Hepatocyte (in vitro differentiated cells): ENCODE measurements around the gene FBLN1. TPM values are rescaled to one million over a fixed set of nuclear protein-coding genes. Genes with fewer than 3 reads are reported as not detected.

Source experiments
- DNase-seq: peaks from one replicate; pipeline ENCODE4 v3.0.0-alpha.2; 2016; ENCODE audit warnings: low spot score
- H2AFZ ChIP-seq: fragments of 200-600 bp; sonication (generic); 2 replicates; pipeline ENCODE4 v1.6.0; 2016; ENCODE audit warnings: antibody characterized with exemption, mild to moderate bottlenecking
- H3K27ac ChIP-seq: fragments of 200-600 bp; sonication (generic); 2 replicates; pipeline ENCODE4 v1.5.1; 2016; ENCODE audit warnings: mild to moderate bottlenecking
- H3K27me3 ChIP-seq: fragments of 200-600 bp; sonication (generic); 2 replicates; pipeline ENCODE4 v1.6.1; 2016
- H3K36me3 ChIP-seq: fragments of 200-600 bp; sonication (generic); replicated peaks from 2 replicates; pipeline ENCODE4 v1.5.1; 2016; ENCODE audit warnings: low read depth; ENCODE audit not compliant: insufficient read depth
- H3K4me1 ChIP-seq: fragments of 200-600 bp; sonication (generic); 2 replicates; pipeline ENCODE4 v1.5.1; 2016; ENCODE audit warnings: mild to moderate bottlenecking, moderate library complexity; ENCODE audit not compliant: insufficient read depth
- H3K4me2 ChIP-seq: fragments of 200-600 bp; sonication (generic); 2 replicates; pipeline ENCODE4 v1.6.0; 2016
- H3K4me3 ChIP-seq: fragments of 200-600 bp; sonication (generic); 2 replicates; pipeline ENCODE4 v1.5.1; 2016; ENCODE audit warnings: mild to moderate bottlenecking
- H3K79me2 ChIP-seq: fragments of 200-600 bp; sonication (generic); 2 replicates; pipeline ENCODE4 v1.6.0; 2017; ENCODE audit warnings: mild to moderate bottlenecking
- H3K9me2 ChIP-seq: fragments of 200-600 bp; sonication (generic); replicated peaks from 2 replicates; pipeline ENCODE4 v1.6.0; 2017; ENCODE audit warnings: mild to moderate bottlenecking; ENCODE audit not compliant: insufficient read depth
- H3K9me3 ChIP-seq: fragments of 200-600 bp; sonication (generic); 2 replicates; pipeline ENCODE4 v1.5.1; 2016; ENCODE audit warnings: low read depth, mild to moderate bottlenecking
- H4K20me1 ChIP-seq: fragments of 200-600 bp; sonication (generic); 2 replicates; pipeline ENCODE4 v1.6.0; 2016; ENCODE audit warnings: mild to moderate bottlenecking; ENCODE audit not compliant: insufficient read depth, poor library complexity, severe bottlenecking
- EZH2 ChIP-seq: fragments of 200-600 bp; sonication (generic); IDR thresholded peaks from 2 replicates; pipeline ENCODE4 v1.6.1; 2016; ENCODE audit warnings: antibody characterized with exemption, mild to moderate bottlenecking, borderline replicate concordance
- EZH2phosphoT487 ChIP-seq: fragments of 200-600 bp; sonication (generic); IDR thresholded peaks from one replicate; pipeline ENCODE4 v1.6.1; 2018; ENCODE audit warnings: antibody characterized with exemption, mild to moderate bottlenecking, low read depth, moderate library complexity; ENCODE audit not compliant: unreplicated experiment, severe bottlenecking
- WGBS: methylation state at CpG from one replicate; pipeline ENCODE4 v1.1.6; 2016; ENCODE audit warnings: low lambda C conversion rate; ENCODE audit errors: missing lambda C conversion rate; 5-methylcytosine and 5-hydroxymethylcytosine counted together
- polyA plus RNA-seq: library from polyadenylated mRNA; unstranded; fragments of >200 nt; fragmentation: Nextera tagmentation; extraction: Ambion mirVana; gene quantifications from 2 replicates; pipeline ENCODE4 v1.2.1, GENCODE V29; 2016
- total RNA-seq: library from RNA; depleted of rRNA; stranded (reverse); fragments of >200 nt; gene quantifications from 2 replicates; pipeline ENCODE4 v1.2.3, GENCODE V29; 2014
- TF ChIP-seq, protein P1 (sequence below): fragments of 200-600 bp; sonication (generic); IDR thresholded peaks from 2 replicates; pipeline ENCODE4 v1.5.1; 2016; ENCODE audit warnings: antibody characterized with exemption, mild to moderate bottlenecking; ENCODE audit not compliant: poor library complexity

Gene FBLN1
- total and polyA plus RNA-seq, 2 experiments from 2014 or later: 201 to 669 TPM

DNA sequence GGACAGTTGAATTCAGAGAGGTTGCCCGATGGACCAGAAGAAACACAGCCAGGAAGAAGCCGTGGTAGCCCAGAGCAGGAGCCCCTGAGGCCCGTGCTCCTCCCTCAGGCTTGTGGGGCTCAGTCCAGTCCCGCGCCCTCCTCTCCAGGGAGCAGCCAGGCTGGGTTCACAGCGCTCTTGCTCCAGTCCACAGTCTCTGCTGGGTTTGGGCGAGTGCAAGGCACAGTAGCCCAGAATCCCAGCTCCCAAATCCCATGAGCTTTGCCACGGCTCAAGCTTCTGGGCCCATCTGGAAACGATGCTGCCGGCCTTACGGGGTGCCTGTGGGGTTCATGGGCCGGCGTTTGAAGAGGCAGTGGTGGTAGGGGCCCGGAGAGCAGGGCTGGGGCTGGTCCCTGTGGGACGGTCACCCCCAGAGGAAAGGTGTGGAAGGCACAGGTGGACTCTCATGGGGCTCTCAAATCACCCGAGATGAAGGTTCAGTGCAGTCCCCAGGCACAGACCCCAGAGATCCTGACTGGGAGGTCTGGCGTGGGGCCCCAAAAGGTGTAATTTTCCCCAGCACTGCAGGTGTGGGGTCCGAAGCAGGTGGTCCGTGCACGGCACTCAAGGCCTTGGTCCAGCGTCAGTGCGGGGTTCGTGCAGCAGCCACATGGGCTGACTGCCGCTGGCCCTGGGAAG lies 138.4 kb downstream of the FBLN1 start:
- Histone ChIP-seq H3K27me3 (peaks cover 9% of the 10 kb centered on the region), H3K4me2 (no peak overlapping the region), H3K36me3 (no peaks in the 10 kb centered on the region), H3K79me2 (no peaks in the 10 kb centered on the region), H3K9me2 (no peaks in the 10 kb centered on the region), H3K9me3 (no peaks in the 10 kb centered on the region), H4K20me1 (no peaks in the 10 kb centered on the region), H3K27ac (no peak overlapping the region), H3K4me1 (no peaks in the 10 kb centered on the region), H3K4me3 (no peak overlapping the region), H2AFZ (no peak overlapping the region)
- DNase-seq: no peak
- 93% methylated on average over 24 of the region's 24 CpGs for WGBS
- TF ChIP-seq, protein P1, sequence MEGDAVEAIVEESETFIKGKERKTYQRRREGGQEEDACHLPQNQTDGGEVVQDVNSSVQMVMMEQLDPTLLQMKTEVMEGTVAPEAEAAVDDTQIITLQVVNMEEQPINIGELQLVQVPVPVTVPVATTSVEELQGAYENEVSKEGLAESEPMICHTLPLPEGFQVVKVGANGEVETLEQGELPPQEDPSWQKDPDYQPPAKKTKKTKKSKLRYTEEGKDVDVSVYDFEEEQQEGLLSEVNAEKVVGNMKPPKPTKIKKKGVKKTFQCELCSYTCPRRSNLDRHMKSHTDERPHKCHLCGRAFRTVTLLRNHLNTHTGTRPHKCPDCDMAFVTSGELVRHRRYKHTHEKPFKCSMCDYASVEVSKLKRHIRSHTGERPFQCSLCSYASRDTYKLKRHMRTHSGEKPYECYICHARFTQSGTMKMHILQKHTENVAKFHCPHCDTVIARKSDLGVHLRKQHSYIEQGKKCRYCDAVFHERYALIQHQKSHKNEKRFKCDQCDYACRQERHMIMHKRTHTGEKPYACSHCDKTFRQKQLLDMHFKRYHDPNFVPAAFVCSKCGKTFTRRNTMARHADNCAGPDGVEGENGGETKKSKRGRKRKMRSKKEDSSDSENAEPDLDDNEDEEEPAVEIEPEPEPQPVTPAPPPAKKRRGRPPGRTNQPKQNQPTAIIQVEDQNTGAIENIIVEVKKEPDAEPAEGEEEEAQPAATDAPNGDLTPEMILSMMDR: no peak
- TF ChIP-seq EZH2 (no peak), EZH2phosphoT487 (no peak)

DNA sequence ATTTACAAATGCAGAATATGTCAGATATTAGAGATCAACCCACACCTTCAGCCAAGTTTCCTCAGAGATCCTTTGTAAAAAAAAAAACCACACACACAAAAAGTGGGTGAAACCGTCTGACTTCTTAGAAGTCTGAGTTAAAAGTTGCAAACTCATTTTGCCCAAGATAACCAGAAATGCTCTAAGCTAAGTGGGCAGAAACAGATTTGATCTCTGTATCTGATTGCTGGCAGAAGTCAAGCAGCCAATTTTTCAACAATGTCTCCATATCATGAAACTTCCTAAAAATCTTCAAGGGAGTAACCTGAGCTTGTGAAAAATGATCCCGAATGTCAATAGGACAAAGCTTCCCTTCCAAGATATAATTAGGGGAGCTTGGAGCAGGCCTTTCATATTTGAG lies 140.3 kb downstream of the FBLN1 start:
- WGBS: 62% methylated on average over 2 of the region's 2 CpGs
- Histone ChIP-seq H3K4me1 (no peaks in the 10 kb centered on the region), H3K4me3 (no peak overlapping the region), H3K4me2 (no peak overlapping the region), H3K27me3 (peaks cover 7% of the 10 kb centered on the region), H4K20me1 (no peaks in the 10 kb centered on the region), H3K36me3 (no peaks in the 10 kb centered on the region), H3K9me3 (no peaks in the 10 kb centered on the region), H3K27ac (no peak overlapping the region), H3K79me2 (no peaks in the 10 kb centered on the region), H2AFZ (no peak overlapping the region), H3K9me2 (no peaks in the 10 kb centered on the region)
- no peak for DNase-seq
- TF ChIP-seq EZH2: no peak

DNA sequence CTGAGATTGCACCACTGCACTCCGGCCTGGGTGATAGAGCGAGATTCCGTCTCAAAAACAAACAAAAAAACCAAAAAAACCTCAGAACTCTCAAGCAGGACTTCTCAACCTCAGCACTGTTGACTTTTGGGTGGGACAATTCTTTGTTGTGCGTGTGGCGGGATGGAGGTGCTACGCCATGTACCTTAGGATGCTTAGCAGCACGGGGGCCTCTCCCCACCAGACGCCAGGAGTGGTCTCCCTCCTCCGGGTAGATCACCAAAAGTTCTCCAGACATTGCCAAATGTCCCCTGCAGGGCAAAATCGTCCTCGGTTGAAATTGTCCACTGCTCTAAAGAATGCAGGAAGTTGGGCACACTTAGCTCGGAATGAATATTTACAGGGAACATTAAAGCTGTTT lies 142.0 kb downstream of the FBLN1 start:
- 78% methylated on average over 12 of the region's 12 CpGs for WGBS
- Histone ChIP-seq H2AFZ (no peak overlapping the region), H3K9me3 (no peaks in the 10 kb centered on the region), H3K36me3 (no peaks in the 10 kb centered on the region), H3K79me2 (no peaks in the 10 kb centered on the region), H3K9me2 (no peaks in the 10 kb centered on the region), H3K4me3 (no peak overlapping the region), H3K27ac (no peak overlapping the region), H3K4me1 (no peaks in the 10 kb centered on the region), H4K20me1 (no peaks in the 10 kb centered on the region), H3K27me3 (peaks cover 7% of the 10 kb centered on the region), H3K4me2 (no peak overlapping the region)
- DNase-seq: no peak
- TF ChIP-seq EZH2phosphoT487 (no peak), EZH2 (no peak)
- TF ChIP-seq, protein P1: no peak

DNA sequence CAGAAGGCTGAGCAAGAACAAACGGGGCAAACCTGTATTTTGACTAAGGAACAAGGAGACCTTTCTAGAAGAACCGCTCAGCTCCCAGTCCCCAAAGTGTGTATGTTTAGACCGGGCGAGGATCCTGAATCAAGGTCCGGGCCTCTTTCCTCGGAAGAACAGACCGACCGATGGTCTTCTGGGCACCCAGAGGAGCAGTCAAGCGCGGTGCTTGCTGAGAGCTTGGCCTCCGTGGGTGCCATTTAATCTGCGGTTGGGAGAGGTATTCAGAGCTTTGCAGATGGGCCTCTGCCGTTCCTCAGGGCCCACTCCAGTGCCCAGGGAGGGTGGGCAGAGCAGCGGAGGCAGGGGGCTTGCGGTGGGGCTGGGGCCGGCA lies 142.5 kb downstream of the FBLN1 start:
- H3K4me2 ChIP-seq: peak overlapping the region; percentile 74
- H3K4me1 ChIP-seq: no peaks in the 10 kb centered on the region
- no peaks in the 10 kb centered on the region for H3K79me2 ChIP-seq
- H3K4me3 ChIP-seq: no peak overlapping the region
- WGBS: 62% methylated on average over 13 of the region's 16 CpGs
- H3K9me2 ChIP-seq: no peaks in the 10 kb centered on the region
- TF ChIP-seq, protein P1: no peak
- no peak for TF ChIP-seq EZH2phosphoT487
- TF ChIP-seq EZH2: no peak
- no peaks in the 10 kb centered on the region for H3K9me3 ChIP-seq
- DNase-seq: no peak
- no peaks in the 10 kb centered on the region for H3K36me3 ChIP-seq
- no peak overlapping the region for H3K27ac ChIP-seq
- peaks cover 7% of the 10 kb centered on the region for H3K27me3 ChIP-seq
- H2AFZ ChIP-seq: peak overlapping the region; percentile 31
- no peaks in the 10 kb centered on the region for H4K20me1 ChIP-seq
